SU-DHL-6 (cell line): ENCODE results near the gene LRRC56.

ENCODE experiments used
- CTCF ChIP-seq: fragments of 200-600 bp; sonication (generic); IDR thresholded peaks from one replicate; pipeline ENCODE4 v1.5.1; 2017; ENCODE audit warnings: antibody characterized with exemption, mild to moderate bottlenecking, low read length, moderate library complexity; ENCODE audit not compliant: insufficient read depth, poor library complexity, severe bottlenecking
- EZH2phosphoT487 ChIP-seq: fragments of 200-600 bp; sonication (generic), shearing (Covaris generic); conservative IDR thresholded peaks from 2 replicates; pipeline ENCODE4 v1.6.1; 2018; ENCODE audit warnings: mild to moderate bottlenecking, antibody characterized with exemption, low read length, moderate library complexity, mixed read lengths

GRCh38 chr11:514606-515005 is 22.7 kb upstream of the LRRC56 start:
- TF ChIP-seq CTCF: no peak
- TF ChIP-seq EZH2phosphoT487: no peak
